HepG2 (cell line): ENCODE results near the gene HMGCS2. TPM values are rescaled to one million over a fixed set of nuclear protein-coding genes. Genes with fewer than 3 reads are reported as not detected.

Experiments
- ATAC-seq: fragments of 200-7000 bp; cut with Tn5 transposase; 3 replicates; pipeline ENCODE4 v1.9.1; 2020; ENCODE audit warnings: mild to moderate bottlenecking, moderate library complexity
- BruUV-seq: library from RNA; stranded (reverse); fragments of 400-500 nt; replicated peaks from 2 replicates; lab custom pipeline; 2021; lab: Mats Ljungman, UMichigan
- CTCF ChIA-PET: fragments of 300-600 bp; formaldehyde crosslinking; extraction: SDS; loops from one replicate; lab custom pipeline; 2021; ENCODE audit warnings: low total read pairs, inconsistent platforms, low intra/inter-chr PET ratio; lab: Yijun Ruan, JAX
- POLR2A ChIA-PET: fragments of 350-600 bp; sonication (Branson Sonifier 250); formaldehyde crosslinking; loops from one replicate; lab custom pipeline; 2020; ENCODE audit warnings: antibody characterized with exemption, inconsistent platforms; lab: Yijun Ruan, JAX
- DNase-seq: peaks from one replicate; pipeline ENCODE4 v3.0.0-alpha.2; 2015; ENCODE audit warnings: low spot score
- FAIRE-seq: peaks from 3 replicates; lab custom pipeline; 2011; peaks lifted over from hg19 to GRCh38; lab: Jason Lieb, UNC
- H2AFZ ChIP-seq: one replicate; pipeline ENCODE4 v1.6.1; 2011; ENCODE audit warnings: low read length, inconsistent platforms
- H3K27ac ChIP-seq: fragments of 300-600 bp; 3 replicates; pipeline ENCODE4 v1.8.0; 2011; ENCODE audit warnings: mixed run types, mild to moderate bottlenecking, mixed read lengths, low read length, inconsistent platforms; ENCODE audit not compliant: insufficient read depth; ENCODE audit errors: extremely low read length
- H3K27me3 ChIP-seq, 2 experiments: fragments of 200-600 bp in 1 of 2; 2 replicates in 1 of 2; 3 replicates in 1 of 2; pipeline versions ENCODE4 v1.6.0 to v1.8.0; 2011; ENCODE audit warnings: low read length in 2 of 2, mild to moderate bottlenecking in 2 of 2, moderate library complexity in 2 of 2, inconsistent platforms in 1 of 2; ENCODE audit not compliant: insufficient read depth in 2 of 2, control insufficient read depth in 1 of 2
- H3K36me3 ChIP-seq, 2 experiments: fragments of 200-600 bp in 1 of 2; replicated peaks in 1 of 2; 2 replicates in 1 of 2; 3 replicates in 1 of 2; pipeline versions ENCODE4 v1.5.1 to v1.8.0; 2011; ENCODE audit warnings: low read length in 2 of 2, inconsistent platforms in 1 of 2; ENCODE audit not compliant: insufficient read depth in 2 of 2, control insufficient read depth in 1 of 2
- H3K4me1 ChIP-seq: 2 replicates; pipeline ENCODE4 v1.5.1; 2012; ENCODE audit warnings: low read length, inconsistent platforms; ENCODE audit not compliant: insufficient read depth
- H3K4me2 ChIP-seq: 2 replicates; pipeline ENCODE4 v1.6.0; 2011; ENCODE audit warnings: low read depth, low read length, inconsistent platforms
- H3K4me3 ChIP-seq, 3 experiments: fragments of 200-600 bp in 1 of 3; sonication (generic), shearing (Covaris generic) in 1 of 3; replicated peaks in 1 of 3; 2 replicates each; pipeline ENCODE4 v1.5.1; 2011 to 2016; ENCODE audit warnings: low read length in 3 of 3, inconsistent platforms in 2 of 3, low read depth in 2 of 3, mild to moderate bottlenecking in 2 of 3, control low read depth in 1 of 3, mixed read lengths in 1 of 3; ENCODE audit not compliant: insufficient read depth in 1 of 3
- H3K79me2 ChIP-seq: one replicate; pipeline ENCODE4 v1.6.1; 2011; ENCODE audit warnings: low read length, inconsistent platforms; ENCODE audit not compliant: insufficient read depth
- H3K9ac ChIP-seq: 2 replicates; pipeline ENCODE4 v1.6.0; 2011; ENCODE audit warnings: mild to moderate bottlenecking, low read depth, low read length, inconsistent platforms; ENCODE audit not compliant: insufficient read depth
- H3K9me3 ChIP-seq: 2 replicates; pipeline ENCODE4 v1.5.1; 2012; ENCODE audit warnings: mild to moderate bottlenecking, low read length
- H4K20me1 ChIP-seq: 2 replicates; pipeline ENCODE4 v1.6.0; 2011; ENCODE audit warnings: inconsistent platforms, mild to moderate bottlenecking, low read length, moderate library complexity; ENCODE audit not compliant: insufficient read depth
- ATF2 ChIP-seq: sonication (generic); formaldehyde crosslinking; IDR thresholded peaks from 2 replicates; pipeline ENCODE4 v1.4.0; 2020; ENCODE audit warnings: missing genetic modification reagents
- CEBPG ChIP-seq: IDR thresholded peaks from 2 replicates; pipeline ENCODE4 v1.6.1; 2016
- PAF1 ChIP-seq: IDR thresholded peaks from 2 replicates; pipeline ENCODE4 v1.6.1; 2016; ENCODE audit warnings: missing genetic modification reagents, missing compliant biosample characterization
- RBM22 ChIP-seq: fragments of 200-400 bp; formaldehyde crosslinking; optimal IDR thresholded peaks from 2 replicates; pipeline ENCODE3; 2017; ENCODE audit warnings: mild to moderate bottlenecking, low read length, moderate library complexity
- TCF7 ChIP-seq: sonication (generic); IDR thresholded peaks from 2 replicates; pipeline ENCODE4 v1.6.1; 2016; ENCODE audit warnings: antibody characterized with exemption, low read depth
- ZNF121 ChIP-seq: sonication (generic); formaldehyde crosslinking; IDR thresholded peaks from 2 replicates; pipeline ENCODE4 v1.5.0; 2020; ENCODE audit warnings: mild to moderate bottlenecking, missing genetic modification reagents
- ZNF263 ChIP-seq: sonication (generic); formaldehyde crosslinking; IDR thresholded peaks from 2 replicates; pipeline ENCODE4 v1.4.0; 2020; ENCODE audit warnings: missing genetic modification reagents
- ZNF281 ChIP-seq: sonication (generic); formaldehyde crosslinking; IDR thresholded peaks from 2 replicates; pipeline ENCODE4 v1.4.0; 2020; ENCODE audit warnings: missing genetic modification reagents, borderline replicate concordance
- ZNF710 ChIP-seq: sonication (generic); formaldehyde crosslinking; IDR thresholded peaks from 2 replicates; pipeline ENCODE4 v1.5.0; 2020; ENCODE audit warnings: mild to moderate bottlenecking, missing genetic modification reagents, borderline replicate concordance
- WGBS: methylation state at CpG from one replicate; pipeline ENCODE4 v1.1.6; 2017; ENCODE audit warnings: low lambda C conversion rate; 5-methylcytosine and 5-hydroxymethylcytosine counted together
- in situ Hi-C: cut with HindIII; loops from 2 replicates; pipeline ENCODE4 v1.10.0; 2017; ENCODE audit warnings: low pct_unique_long_range_greater_than_20kb; ENCODE audit not compliant: extremely low pct_ligation_motif_present
- intact Hi-C: fragments of 100-400 bp; cut with micrococcal nuclease; formaldehyde crosslinking; loops from one replicate; pipeline ENCODE4 v1.10.0; 2022; ENCODE audit not compliant: unreplicated experiment
- polyA plus RNA-seq, 8 experiments: library from polyadenylated mRNA; depleted of rRNA in 3 of 8; stranded (reverse) in 7 of 8; unstranded in 1 of 8; fragments of >200 nt; fragmentation: Illumina TruSeq in 4 of 8; extraction: Trizol in 4 of 8; gene quantifications; 2 replicates each; pipeline versions ENCODE4 v1.2.1 to v1.2.3, GENCODE V29; 2011 to 2016; ENCODE audit warnings: low read depth in 4 of 8, missing spikeins in 1 of 8, mixed read lengths in 1 of 8; ENCODE audit not compliant: insufficient read depth in 1 of 8
- total RNA-seq, 5 experiments: library from RNA; depleted of rRNA; stranded (reverse); fragments of >200 nt; fragmentation: Illumina TruSeq; extraction: Trizol; gene quantifications; 2 replicates each; pipeline ENCODE4 v1.2.3, GENCODE V29; 2016; ENCODE audit warnings: low read depth in 1 of 5

The HMGCS2 gene
- total and polyA plus RNA-seq, 2 of the 13 experiments (the other 11 are each of a cell fraction or from before 2014, with no cell fraction given), result 0.44 to 1.5 TPM

- H3K27me3 ChIP-seq, result no peaks in the 10 kb centered on the region; a peak in 1 of 5 replicates
- H3K27ac ChIP-seq, result no peak overlapping the region
- H3K4me3 ChIP-seq, result peak overlapping the region in 2 of 3 experiments; percentile 61 to 90; a peak in 5 of 6 replicates
- WGBS, result 79% methylated on average over 7 of the region's 8 CpGs
- TF ChIP-seq ZNF121 (CRISPR knock-in tag) (peak; percentile 92), TCF7 (no peak), RBM22 (peak; percentile 34), ATF2 (CRISPR knock-in tag) (no peak), CEBPG (CRISPR knock-in tag) (no peak), ZNF710 (CRISPR knock-in tag) (no peak), ZNF281 (CRISPR knock-in tag) (peak; percentile 26; the same call in 1 of the 2 replicates), ZNF263 (CRISPR knock-in tag) (peak; percentile 44; the same call in 1 of the 2 replicates), PAF1 (CRISPR knock-in tag) (no peak)
- H2AFZ ChIP-seq, result no peak overlapping the region
- peaks cover 67% of the 10 kb centered on the region for H3K4me1 ChIP-seq
- H3K9ac ChIP-seq, result peak overlapping the region; percentile 84; the same call in 1 of the 2 replicates
- H4K20me1 ChIP-seq, result peaks cover 26% of the 10 kb centered on the region
- intact Hi-C loops, result loop anchor here (1.0 to 5.0 kb wide), 2 partner anchors 10 to 82 kb away; no protein-coding TSS in a partner anchor
- in situ Hi-C loops, result loop anchor here (10.0 kb wide), 1 partner anchor 60 kb away; no protein-coding TSS in a partner anchor
- ChIA-PET CTCF (no interaction called here), POLR2A (interaction anchor here (1.0 to 6.4 kb wide), 2 partner anchors 10 to 51 kb away, joined by 5 to 88 read pairs; no protein-coding TSS in a partner anchor)
- ATAC-seq (no peak), FAIRE-seq (no peak), DNase-seq (no peak)
- peak overlapping the region; percentile 86 for H3K4me2 ChIP-seq
- no TSS peak for BruUV-seq
- H3K79me2 ChIP-seq, result peaks cover 73% of the 10 kb centered on the region
- H3K36me3 ChIP-seq, result peaks cover 0 to 4% of the 10 kb centered on the region in 2 experiments; a peak in 3 of 5 replicates
- no peaks in the 10 kb centered on the region for H3K9me3 ChIP-seq
These were observed 54.1 kb downstream of the HMGCS2 start for GRCh38 chr1:119714583-119714982.
